Endothelial cell of umbilical vein (primary cell): ENCODE data around the gene ZNRF1. TPM values are rescaled to one million over a fixed set of nuclear protein-coding genes. Genes with fewer than 3 reads are reported as not detected.

Experiments
- BruUV-seq: library from RNA; stranded (reverse); fragments of 400-500 nt; replicated peaks from 2 replicates; lab custom pipeline; 2021; lab: Mats Ljungman, UMichigan
- CTCF ChIA-PET: fragments of 300-600, 350-600 bp; sonication (Branson Sonifier 250); formaldehyde crosslinking; loops from one replicate; lab custom pipeline; 2021; ENCODE audit warnings: antibody characterized with exemption, inconsistent platforms; lab: Charles Lee
- POLR2A ChIA-PET: fragments of 300-600, 350-600 bp; sonication (Branson Sonifier 250); formaldehyde crosslinking; loops from one replicate; lab custom pipeline; 2021; ENCODE audit warnings: antibody characterized with exemption, inconsistent platforms; lab: Charles Lee
- DNase-seq: peaks from one replicate; pipeline ENCODE4 v3.0.0-alpha.2; 2011; ENCODE audit warnings: low read depth, low spot score
- FAIRE-seq: peaks from 2 replicates; lab custom pipeline; 2011; peaks lifted over from hg19 to GRCh38; lab: Jason Lieb, UNC
- H2AFZ ChIP-seq: 2 replicates; pipeline ENCODE4 v1.6.0; 2012; ENCODE audit warnings: low read depth, low read length, control low read depth, inconsistent platforms
- H3K27ac ChIP-seq: 2 replicates; pipeline ENCODE4 v1.5.1; 2011; ENCODE audit warnings: low read depth, mild to moderate bottlenecking, control low read depth, low read length, moderate library complexity; ENCODE audit not compliant: insufficient read depth
- H3K27me3 ChIP-seq, 2 experiments: 2 replicates each; pipeline versions ENCODE4 v1.6.0 to v1.6.1; 2011; ENCODE audit warnings: low read length in 2 of 2, mixed read lengths in 1 of 2; ENCODE audit not compliant: control insufficient read depth in 2 of 2, insufficient read depth in 2 of 2
- H3K36me3 ChIP-seq, 2 experiments: 2 replicates in 1 of 2; 3 replicates in 1 of 2; pipeline ENCODE4 v1.5.1; 2011; ENCODE audit warnings: low read length in 2 of 2, mild to moderate bottlenecking in 1 of 2, moderate library complexity in 1 of 2; ENCODE audit not compliant: control insufficient read depth in 2 of 2, insufficient read depth in 2 of 2; ENCODE audit errors: extremely low read depth in 1 of 2
- H3K4me1 ChIP-seq: 3 replicates; pipeline ENCODE4 v1.5.1; 2011; ENCODE audit warnings: mild to moderate bottlenecking, low read length; ENCODE audit not compliant: control insufficient read depth, insufficient read depth; ENCODE audit errors: extremely low read depth
- H3K4me2 ChIP-seq: 2 replicates; pipeline ENCODE4 v1.6.1; 2011; ENCODE audit warnings: low read length, control low read depth, mixed read lengths; ENCODE audit not compliant: insufficient read depth
- H3K4me3 ChIP-seq, 3 experiments: fragments of 200-600 bp in 1 of 3; sonication (generic), shearing (Covaris generic) in 1 of 3; replicated peaks in 1 of 3; 2 replicates each; pipeline ENCODE4 v1.5.1; 2011 to 2016; ENCODE audit warnings: control low read depth in 3 of 3, low read length in 3 of 3, mild to moderate bottlenecking in 2 of 3, inconsistent platforms in 1 of 3, low read depth in 1 of 3, moderate library complexity in 1 of 3; ENCODE audit not compliant: insufficient read depth in 1 of 3
- H3K79me2 ChIP-seq: 2 replicates; pipeline ENCODE4 v1.6.0; 2012; ENCODE audit warnings: low read length, inconsistent platforms; ENCODE audit not compliant: control insufficient read depth, insufficient read depth
- H3K9ac ChIP-seq: replicated peaks from 2 replicates; pipeline ENCODE3; 2011; ENCODE audit warnings: low read length, control low read depth; ENCODE audit not compliant: insufficient read depth; ENCODE audit errors: extremely low read depth
- H3K9me1 ChIP-seq: replicated peaks from 3 replicates; pipeline ENCODE4 v1.6.0; 2011; ENCODE audit warnings: mild to moderate bottlenecking, low read length; ENCODE audit not compliant: control insufficient read depth, insufficient read depth; ENCODE audit errors: extremely low read depth
- H3K9me3 ChIP-seq: replicated peaks from 2 replicates; pipeline ENCODE4 v1.5.1; 2012; ENCODE audit warnings: low read length, inconsistent platforms; ENCODE audit not compliant: control insufficient read depth, insufficient read depth
- H4K20me1 ChIP-seq: replicated peaks from 2 replicates; pipeline ENCODE3; 2011; ENCODE audit warnings: mild to moderate bottlenecking, low read length; ENCODE audit not compliant: control insufficient read depth, insufficient read depth; ENCODE audit errors: extremely low read depth
- CTCF ChIP-seq, 2 donors: IDR thresholded peaks; 1 replicate in 1 of 2; 2 replicates in 1 of 2; pipeline ENCODE4 v1.5.1; 2011; ENCODE audit warnings: low read length in 2 of 2, mild to moderate bottlenecking in 2 of 2, moderate library complexity in 2 of 2, control low read depth in 1 of 2, inconsistent platforms in 1 of 2, low read depth in 1 of 2; ENCODE audit not compliant: insufficient read depth in 1 of 2; ENCODE audit errors: extremely low read depth in 1 of 2
- EZH2 ChIP-seq: IDR thresholded peaks from 2 replicates; pipeline ENCODE4 v1.6.1; 2012; ENCODE audit warnings: borderline replicate concordance, low read depth, mild to moderate bottlenecking, moderate library complexity, low read length, inconsistent platforms; ENCODE audit not compliant: severe bottlenecking
- GATA2 ChIP-seq: IDR thresholded peaks from 2 replicates; pipeline ENCODE4 v1.7.0; 2011; ENCODE audit warnings: low read depth, mild to moderate bottlenecking, moderate library complexity, mixed read lengths, low read length; ENCODE audit not compliant: insufficient read length, insufficient read depth
- POLR2AphosphoS5 ChIP-seq: IDR thresholded peaks from 2 replicates; pipeline ENCODE4 v1.6.1; 2012; ENCODE audit warnings: low read depth, mild to moderate bottlenecking, control low read depth, low read length, moderate library complexity; ENCODE audit not compliant: insufficient read depth
- dilution Hi-C: fragments of 300-500 bp; cut with MboI; formaldehyde crosslinking; loops from one replicate; pipeline ENCODE4 v1.15.0; 2019; ENCODE audit warnings: low sequenced_read_pairs; ENCODE audit not compliant: extremely low pct_ligation_motif_present
- intact Hi-C: fragments of 100-400 bp; cut with micrococcal nuclease; formaldehyde crosslinking; loops from one replicate; pipeline ENCODE4 v1.10.0; 2022
- polyA plus RNA-seq, 4 experiments: library from polyadenylated mRNA; depleted of rRNA in 3 of 4; stranded (reverse) in 3 of 4; unstranded in 1 of 4; fragments of >200 nt; gene quantifications; 2 replicates each; pipeline versions ENCODE4 v1.2.1 to v1.2.3, GENCODE V29; 2011 to 2012; ENCODE audit warnings: missing spikeins in 1 of 4
- total RNA-seq: library from RNA; stranded (reverse); gene quantifications from 2 replicates; pipeline ENCODE4 v1.2.3, GENCODE V29; 2021
- TF ChIP-seq, protein P1 (sequence below): IDR thresholded peaks from 2 replicates; pipeline ENCODE4 v1.6.1; 2011; ENCODE audit not compliant: insufficient read depth, insufficient read length

The ZNRF1 gene
- total and polyA plus RNA-seq, 2 donors (not counting 3 experiments of a cell fraction or from before 2014, with no cell fraction given), result 23.7 to 34.9 TPM

DNA sequence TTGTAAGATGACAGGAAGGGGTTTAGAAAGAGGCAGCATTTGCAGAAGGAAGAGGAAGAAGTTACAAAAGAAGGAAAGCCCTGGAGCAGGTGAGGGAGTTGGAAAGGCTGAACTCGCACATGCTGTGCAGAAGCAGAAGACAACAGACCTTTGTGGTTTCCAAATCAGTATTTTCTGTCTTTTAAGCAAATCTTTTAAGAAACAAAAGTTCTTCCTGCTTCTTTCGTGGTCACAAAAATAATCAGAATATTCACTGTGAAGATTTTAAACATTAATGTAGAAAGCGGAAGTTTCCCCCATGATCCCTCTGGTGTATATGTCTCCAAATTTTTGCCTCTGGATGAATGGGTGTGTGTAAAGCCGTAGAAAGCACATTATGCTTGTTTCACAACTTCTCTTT is 25.8 kb downstream of the ZNRF1 start:
- no peaks in the 10 kb centered on the region for H3K36me3 ChIP-seq
- H3K9ac ChIP-seq, result no peak overlapping the region
- intact Hi-C loops (no loop called here), dilution Hi-C loops (no loop called here)
- DNase-seq (no peak), FAIRE-seq (no peak)
- peaks cover 30% of the 10 kb centered on the region for H3K4me1 ChIP-seq
- no TSS peak for BruUV-seq
- H3K9me3 ChIP-seq, result peaks cover 4% of the 10 kb centered on the region
- H3K4me3 ChIP-seq, result no peak overlapping the region
- TF ChIP-seq, protein P1, sequence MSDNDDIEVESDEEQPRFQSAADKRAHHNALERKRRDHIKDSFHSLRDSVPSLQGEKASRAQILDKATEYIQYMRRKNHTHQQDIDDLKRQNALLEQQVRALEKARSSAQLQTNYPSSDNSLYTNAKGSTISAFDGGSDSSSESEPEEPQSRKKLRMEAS, result no peak
- TF ChIP-seq CTCF (IDR thresholded peaks at IDR 0.05; ENCODE audit: extremely low read depth in 1 of 2, insufficient read depth in 1 of 2, low read depth in 1 of 2, low read length in 2 of 2) (no peak), EZH2 (no peak), POLR2AphosphoS5 (no peak), GATA2 (no peak)
- H3K27me3 ChIP-seq, result no peaks in the 10 kb centered on the region
- H3K9me1 ChIP-seq, result no peaks in the 10 kb centered on the region
- ChIA-PET CTCF (no interaction called here), POLR2A (no interaction called here)
- peaks cover 53% of the 10 kb centered on the region for H3K79me2 ChIP-seq
- H3K4me2 ChIP-seq, result no peak overlapping the region
- H2AFZ ChIP-seq, result no peak overlapping the region
- no peak overlapping the region for H3K27ac ChIP-seq
- no peaks in the 10 kb centered on the region for H4K20me1 ChIP-seq
